ENCODE results near the gene TLK1. TPM values are rescaled to one million over a fixed set of nuclear protein-coding genes. Genes with fewer than 3 reads are reported as not detected.

TLK1 gene
- total RNA-seq, 1 donor from 2014 or later, result 58.1 TPM

GRCh38 chr2:170972296-170973224 is 188.1 kb downstream of the TLK1 start:
- H3K4me3 ChIP-seq, result no peak overlapping the region
- peaks cover under 1% of the 10 kb centered on the region for H3K36me3 ChIP-seq
- no peak for TF ChIP-seq CTCF (IDR thresholded peaks at IDR 0.05)
- DNase-seq, result no peak
- no peak for ATAC-seq
- peaks cover 9% of the 10 kb centered on the region for H3K4me1 ChIP-seq
- no peaks in the 10 kb centered on the region for H3K9me3 ChIP-seq
- intact Hi-C loops (cut with DNase I), result loop anchor here (5.0 kb wide), 1 partner anchor 440 kb away; no protein-coding TSS in a partner anchor
- H3K27ac ChIP-seq, result no peak overlapping the region
- H3K27me3 ChIP-seq, result no peaks in the 10 kb centered on the region

- Histone ChIP-seq H3K27ac (no peak overlapping the region), H3K9me3 (no peaks in the 10 kb centered on the region)
- intact Hi-C loops (cut with DNase I), result loop anchor here (5.0 kb wide), 1 partner anchor 441 kb away; no protein-coding TSS in a partner anchor
Measured at GRCh38 chr2:170971071-170971470, 189.6 kb downstream of the TLK1 start.

GRCh38 chr2:170969872-170970496 is 190.7 kb downstream of the TLK1 start:
- no peak for ATAC-seq
- Histone ChIP-seq H3K4me3 (no peak overlapping the region), H3K4me1 (peaks cover 9% of the 10 kb centered on the region), H3K27ac (no peak overlapping the region), H3K27me3 (no peaks in the 10 kb centered on the region), H3K9me3 (no peaks in the 10 kb centered on the region), H3K36me3 (peaks cover 26% of the 10 kb centered on the region)
- DNase-seq, result no peak
- TF ChIP-seq CTCF (IDR thresholded peaks at IDR 0.05), result no peak
- intact Hi-C loops (cut with DNase I), result loop anchor here (5.0 kb wide), 1 partner anchor 442 kb away; no protein-coding TSS in a partner anchor

More at GRCh38 chr2:170971071-170971470, 189.6 kb downstream of the TLK1 start:
- ATAC-seq (no peak), DNase-seq (no peak)
- TF ChIP-seq CTCF (IDR thresholded peaks at IDR 0.05), result no peak
- no peaks in the 10 kb centered on the region for H3K27me3 ChIP-seq
- no peak overlapping the region for H3K4me3 ChIP-seq
- H3K36me3 ChIP-seq, result peaks cover 15% of the 10 kb centered on the region
- H3K4me1 ChIP-seq, result peaks cover 9% of the 10 kb centered on the region

- TF ChIP-seq CTCF (IDR thresholded peaks at IDR 0.05), result no peak
- H3K4me1 ChIP-seq, result peaks cover 7% of the 10 kb centered on the region
- H3K4me3 ChIP-seq, result no peak overlapping the region
- no peaks in the 10 kb centered on the region for H3K27me3 ChIP-seq
- H3K9me3 ChIP-seq, result no peaks in the 10 kb centered on the region
- H3K27ac ChIP-seq, result no peak overlapping the region
- ATAC-seq, result no peak
- no peak for DNase-seq
- peaks cover 36% of the 10 kb centered on the region for H3K36me3 ChIP-seq
- intact Hi-C loops (cut with DNase I), result no loop called here
Measured at GRCh38 chr2:170969030-170969429, 191.7 kb downstream of the TLK1 start.

GRCh38 chr2:170968205-170969003 is 192.3 kb downstream of the TLK1 start:
- intact Hi-C loops (cut with DNase I), result no loop called here

More at GRCh38 chr2:170968205-170969003, 192.3 kb downstream of the TLK1 start:
- Histone ChIP-seq H3K27ac (no peak overlapping the region), H3K27me3 (no peaks in the 10 kb centered on the region), H3K4me3 (no peak overlapping the region), H3K36me3 (peaks cover 42% of the 10 kb centered on the region), H3K4me1 (peaks cover 5% of the 10 kb centered on the region), H3K9me3 (no peaks in the 10 kb centered on the region)
- TF ChIP-seq CTCF (IDR thresholded peaks at IDR 0.05), result no peak
- DNase-seq (no peak), ATAC-seq (no peak)

Data from upper lobe of right lung (tissue), 1 donor.